Ishikawa (cell line): ENCODE results near the gene C14orf180.

Source experiments
- CEBPB ChIP-seq: IDR thresholded peaks from 2 replicates; pipeline ENCODE4 v1.6.1; 2012
- CREB1 ChIP-seq: IDR thresholded peaks from 2 replicates; pipeline ENCODE4 v1.6.1; 2012; ENCODE audit warnings: low read depth
- EGR1 ChIP-seq: IDR thresholded peaks from 2 replicates; pipeline ENCODE4 v1.6.1; 2012
- EP300 ChIP-seq: IDR thresholded peaks from 2 replicates; pipeline ENCODE4 v1.6.1; 2012; ENCODE audit warnings: borderline replicate concordance
- FOXM1 ChIP-seq: IDR thresholded peaks from 2 replicates; pipeline ENCODE4 v1.6.1; 2012; ENCODE audit warnings: low read depth, borderline replicate concordance
- REST ChIP-seq: IDR thresholded peaks from 2 replicates; pipeline ENCODE4 v1.6.1; 2012; ENCODE audit warnings: low read depth, mild to moderate bottlenecking
- TEAD4 ChIP-seq: IDR thresholded peaks from 2 replicates; pipeline ENCODE4 v1.6.1; 2012

- TF ChIP-seq EGR1 (no peak), FOXM1 (no peak), CREB1 (no peak), REST (no peak), CEBPB (no peak), EP300 (no peak), TEAD4 (no peak)
These were observed 21.1 kb upstream of the C14orf180 start for GRCh38 chr14:104558231-104559027.
